NCI-H128 (cell line): ENCODE measurements around the gene RSKR.
"Not testable (repeated sequence)": the region's sequence is repeated elsewhere in the genome, so short reads cannot be mapped to it uniquely, and the experiment has no call there.

Experiments
- DNase-seq: peaks from one replicate; lab custom pipeline; 2025; ENCODE audit not compliant: unreplicated experiment; lab: John Stamatoyannopoulos, UW

Gene RSKR

DNA sequence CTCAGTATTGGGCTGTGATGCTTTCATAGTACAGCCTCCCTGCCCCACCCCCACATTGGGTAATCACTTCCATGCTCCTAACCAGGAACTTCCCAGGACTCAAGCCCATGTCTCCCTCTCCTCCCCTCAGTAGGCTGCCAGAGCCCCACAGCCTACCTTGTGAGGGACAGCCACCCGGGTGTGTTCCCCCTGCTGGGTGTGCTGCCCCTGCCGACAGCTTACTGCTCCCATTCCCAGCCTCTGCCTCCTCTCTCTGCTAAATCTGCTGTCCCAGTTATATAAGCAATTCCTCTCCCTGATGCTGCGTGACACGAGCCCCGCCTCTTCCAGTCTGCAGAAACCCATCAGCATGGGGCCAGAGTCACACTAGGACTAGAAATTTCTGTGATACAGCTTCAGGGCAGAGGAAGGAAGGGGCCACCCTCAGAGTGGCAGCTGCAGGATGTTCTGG is at the start of gene RSKR:
RSKR (minus strand) TSS at position 255 of the 451 bp plus-strand sequence; CDS start at position 231, 24 bp downstream.
- DNase-seq = no peak

- DNase-seq = no peak
Observed at GRCh38 chr17:28663723-28664122, 49.7 kb upstream of the RSKR start.

GRCh38 chr17:28662527-28662829 is 48.5 kb upstream of the RSKR start:
- no peak for DNase-seq

DNA sequence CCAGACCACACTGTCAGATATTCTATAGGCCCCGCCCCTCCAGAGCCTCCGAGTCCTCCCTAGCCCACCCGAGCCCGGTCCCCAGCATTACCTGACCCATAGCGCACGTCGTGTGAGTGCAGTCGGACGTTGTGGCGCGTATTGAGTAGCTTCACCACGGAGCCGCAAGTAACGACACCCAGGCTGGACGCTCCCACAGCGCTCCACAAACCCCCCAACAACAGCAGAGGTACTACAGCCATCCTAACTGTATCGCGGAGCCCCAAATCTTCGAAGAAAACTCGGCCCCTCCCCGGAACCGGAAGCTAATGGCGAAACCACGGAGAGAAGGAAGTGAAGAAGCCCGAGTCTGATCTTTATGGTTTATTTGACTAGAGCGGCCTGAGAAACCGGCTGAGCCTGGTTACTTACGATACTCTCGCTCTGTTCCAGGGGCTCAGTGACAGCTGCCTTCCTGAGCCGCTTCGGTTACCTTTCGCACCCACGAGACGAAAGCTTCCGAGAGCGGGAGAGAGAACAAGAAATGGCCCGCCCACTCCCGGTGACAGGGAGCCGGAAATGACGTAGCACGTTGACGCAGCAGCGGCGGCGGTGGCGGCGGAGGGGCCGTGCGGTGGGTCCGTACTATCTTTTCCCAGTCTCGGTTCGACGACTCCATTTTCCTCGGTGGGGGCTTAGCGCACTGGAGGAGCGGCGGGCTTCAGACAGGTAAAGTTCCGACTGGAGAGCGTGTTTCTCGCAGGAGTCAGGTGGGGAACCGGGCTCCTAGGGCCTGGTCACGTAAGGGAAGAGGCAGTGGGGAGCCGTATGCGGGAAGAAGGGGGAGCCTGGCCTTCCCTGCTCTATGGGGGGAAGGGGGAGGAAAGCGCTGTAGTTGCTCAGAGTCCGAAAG is 47.9 kb upstream of the RSKR start, which contains the start of the genes SDF2 and SUPT6H:
SDF2 (minus strand) TSS at position 272 of the 892 bp plus-strand sequence; CDS start at position 242, 30 bp downstream.
SUPT6H (plus strand) TSS at position 571 of the 892 bp plus-strand sequence. CDS start 11,197 bp downstream, outside the sequence.
- DNase-seq = peak; percentile 53

GRCh38 chr17:28659497-28659881 is 45.5 kb upstream of the RSKR start:
- not testable (repeated sequence) for DNase-seq

- not testable (repeated sequence) for DNase-seq
Observed at GRCh38 chr17:28658766-28659496, 44.9 kb upstream of the RSKR start.

DNA sequence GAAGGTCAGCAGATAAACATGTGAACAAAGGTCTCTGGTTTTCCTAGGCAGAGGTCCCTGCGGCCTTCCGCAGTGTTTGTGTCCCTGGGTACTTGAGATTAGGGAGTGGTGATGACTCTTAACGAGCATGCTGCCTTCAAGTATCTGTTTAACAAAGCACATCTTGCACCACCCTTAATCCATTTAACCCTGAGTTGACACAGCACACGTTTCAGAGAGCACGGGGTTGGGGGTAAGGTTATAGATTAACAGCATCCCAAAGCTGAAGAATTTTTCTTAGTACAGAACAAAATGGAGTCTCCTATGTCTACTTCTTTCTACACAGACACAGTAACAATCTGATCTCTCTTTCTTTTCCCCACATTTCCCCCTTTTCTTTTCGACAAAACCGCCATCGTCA is 44.4 kb upstream of the RSKR start:
- not testable (repeated sequence) for DNase-seq

- DNase-seq = no peak
Observed at GRCh38 chr17:28657756-28658155, 43.8 kb upstream of the RSKR start.

- DNase-seq = no peak
Observed at GRCh38 chr17:28655160-28655559, 41.2 kb upstream of the RSKR start.

DNA sequence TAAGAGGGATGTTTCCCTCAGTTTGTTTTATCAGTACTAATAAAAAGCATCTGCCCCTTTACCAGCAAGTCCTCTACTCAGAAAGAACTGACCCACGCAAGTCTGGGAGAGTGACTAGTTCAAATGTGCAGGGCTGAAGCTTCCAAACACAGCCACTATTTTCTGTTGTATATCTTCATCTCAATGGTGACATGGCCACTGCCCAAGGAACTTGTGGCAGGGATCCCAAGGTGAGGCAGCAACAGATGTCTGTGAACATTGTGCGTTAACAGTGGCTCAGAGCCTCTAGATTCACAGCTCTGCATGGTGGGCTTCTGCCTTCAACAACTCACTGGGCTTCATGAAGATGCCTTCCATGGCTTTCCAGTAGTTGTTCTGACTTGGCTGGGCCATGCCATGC is 34.7 kb upstream of the RSKR start:
- no peak for DNase-seq

DNA sequence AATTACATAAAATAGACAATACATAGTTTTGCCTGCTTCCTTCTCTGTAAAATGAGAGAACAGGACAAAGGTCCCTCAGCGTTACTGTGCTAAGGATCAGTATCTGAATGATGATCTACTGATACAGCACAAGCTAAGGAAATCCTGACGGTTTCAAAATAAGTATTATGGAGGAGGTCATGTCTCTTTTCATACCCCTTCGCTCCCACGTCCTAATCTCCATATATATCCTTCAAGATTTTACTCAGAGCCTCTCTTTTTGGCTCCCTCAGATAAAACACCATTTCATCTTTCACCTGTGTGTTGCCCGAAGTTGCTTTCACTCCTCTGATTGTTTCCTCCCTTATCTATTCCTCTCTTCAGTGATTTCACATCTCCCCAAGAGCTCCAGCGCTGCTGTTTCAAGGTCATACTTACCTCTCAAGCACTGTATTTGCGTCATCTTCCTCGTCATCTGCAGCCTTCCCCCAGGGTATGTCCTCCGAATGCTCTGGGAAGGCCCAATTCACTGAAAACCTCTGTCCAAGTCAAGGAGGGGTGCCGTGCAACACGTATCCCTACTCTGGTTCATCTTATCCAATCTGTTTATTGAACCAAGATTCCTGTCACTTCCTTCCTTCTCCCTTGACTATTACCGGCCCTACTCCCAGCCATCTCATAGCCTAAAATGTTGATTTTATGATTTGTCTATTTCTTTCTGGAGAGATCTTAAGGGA is 32.2 kb upstream of the RSKR start:
- DNase-seq = no peak

- no peak for DNase-seq
Observed at GRCh38 chr17:28645576-28645939, 31.6 kb upstream of the RSKR start.

GRCh38 chr17:28644787-28645575 is 31.0 kb upstream of the RSKR start, which contains the start of gene BLTP2:
BLTP2 (minus strand) TSS chr17:28645158; CDS start chr17:28645056, 102 bp downstream.
- DNase-seq = peak; percentile 64

DNA sequence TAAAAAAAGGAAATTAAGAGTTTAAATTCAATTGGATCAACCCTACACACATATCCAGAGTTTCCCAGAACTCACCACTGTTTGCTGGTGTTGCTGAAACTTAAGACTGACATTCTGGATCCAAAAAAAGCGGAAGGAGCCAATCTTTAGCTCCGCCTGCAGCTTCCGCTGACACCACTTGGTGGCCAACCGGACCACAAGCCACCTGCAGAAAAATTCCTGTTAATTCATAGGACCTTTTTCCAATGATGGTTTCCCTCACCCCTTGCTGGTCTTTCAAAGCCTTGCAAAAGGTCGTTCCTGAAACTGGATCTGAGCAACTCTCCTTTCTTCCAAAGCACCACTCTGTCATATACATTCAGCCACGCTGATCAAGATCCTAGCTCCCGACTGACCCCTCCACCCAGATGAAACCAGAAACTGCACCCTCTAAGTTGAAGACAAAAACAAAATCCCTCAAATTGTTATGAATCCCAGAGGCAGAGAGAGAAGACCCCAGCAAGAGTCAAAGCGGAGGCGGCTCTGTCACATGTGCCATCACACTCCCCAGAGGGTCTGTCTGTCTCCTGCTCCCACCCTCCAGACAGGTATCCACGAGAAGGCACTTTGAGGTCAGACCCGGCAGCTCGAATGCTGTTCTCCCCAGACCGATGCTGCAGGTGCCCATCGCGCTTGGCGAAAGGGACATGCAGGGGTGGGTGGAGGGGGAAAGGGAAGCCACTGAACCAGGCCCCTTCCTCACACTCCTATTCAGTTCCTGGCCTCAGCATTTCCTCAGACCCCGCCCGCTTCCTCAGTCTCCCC is 30.2 kb upstream of the RSKR start:
- DNase-seq = no peak

DNA sequence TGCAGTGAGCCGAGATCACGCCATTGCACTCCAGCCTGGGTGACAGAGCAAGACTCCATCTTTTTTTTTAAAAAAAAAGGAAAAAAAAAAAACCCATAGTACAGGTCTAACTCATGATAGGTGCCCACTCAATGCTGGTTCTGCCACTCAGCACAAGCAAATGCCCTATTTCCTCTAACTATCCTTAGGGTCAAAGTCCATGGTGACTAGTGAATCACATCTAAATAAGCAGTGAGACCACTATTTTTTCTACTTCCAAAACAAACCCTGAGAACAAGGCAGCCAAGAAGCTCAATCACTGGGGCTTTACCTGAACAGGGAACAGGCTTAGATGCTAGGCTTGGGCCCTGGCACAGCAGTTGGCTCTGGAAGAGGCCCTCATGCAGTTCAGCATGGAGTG is 27.6 kb upstream of the RSKR start:
- no peak for DNase-seq

- no peak for DNase-seq
Observed at GRCh38 chr17:28635506-28635905, 21.5 kb upstream of the RSKR start.

DNA sequence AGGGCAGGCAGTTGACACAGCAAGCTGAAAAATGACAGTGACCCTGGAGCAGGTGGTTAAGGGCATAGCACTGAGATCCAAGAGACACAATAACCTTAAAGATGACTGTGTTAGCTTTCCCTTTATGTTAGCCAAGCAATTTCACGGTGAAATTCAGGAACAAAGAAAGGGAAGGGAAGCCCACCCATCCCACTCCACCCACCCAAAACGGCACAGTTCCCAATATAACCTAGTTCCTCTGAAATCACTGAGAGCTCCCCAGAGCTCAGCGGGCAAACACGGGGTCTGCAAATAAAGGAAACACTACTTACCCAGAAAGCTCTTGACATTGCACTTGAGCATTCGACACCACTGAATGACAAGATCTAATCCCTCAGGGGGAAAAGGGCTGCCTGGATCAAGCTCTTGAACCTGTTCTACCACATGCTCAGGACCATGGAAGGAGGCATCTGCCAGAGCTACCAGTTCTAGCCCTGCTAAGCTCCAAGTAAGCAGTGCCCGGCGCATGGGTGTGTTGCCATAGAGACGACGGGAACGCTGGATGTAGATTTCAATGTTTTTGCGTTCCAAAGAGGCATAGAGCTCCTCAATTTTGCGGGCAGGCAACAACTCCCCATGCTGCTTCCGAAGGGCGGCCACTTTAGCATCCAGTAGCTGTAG is 20.4 kb upstream of the RSKR start:
- DNase-seq = peak; percentile 31

DNA sequence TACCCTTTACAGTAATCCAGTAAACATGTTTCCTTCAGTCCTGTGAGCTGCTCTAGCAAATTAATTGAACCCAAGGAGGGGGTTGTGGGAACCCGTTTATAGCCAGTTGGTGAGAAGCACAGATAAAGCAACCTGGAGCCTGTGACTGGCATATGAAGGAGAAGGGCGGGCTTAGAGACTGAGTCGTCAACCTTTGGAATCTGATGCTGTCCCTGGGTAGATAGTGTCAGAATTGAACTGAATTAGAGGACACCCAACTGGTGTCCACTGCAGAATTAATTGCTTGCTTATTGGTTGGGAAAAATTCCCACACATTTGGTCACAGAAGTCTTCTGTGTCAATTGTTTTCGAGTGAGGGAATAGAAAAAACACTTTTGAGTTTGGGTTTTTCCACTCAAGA is 12.8 kb upstream of the RSKR start:
- no peak for DNase-seq

DNA sequence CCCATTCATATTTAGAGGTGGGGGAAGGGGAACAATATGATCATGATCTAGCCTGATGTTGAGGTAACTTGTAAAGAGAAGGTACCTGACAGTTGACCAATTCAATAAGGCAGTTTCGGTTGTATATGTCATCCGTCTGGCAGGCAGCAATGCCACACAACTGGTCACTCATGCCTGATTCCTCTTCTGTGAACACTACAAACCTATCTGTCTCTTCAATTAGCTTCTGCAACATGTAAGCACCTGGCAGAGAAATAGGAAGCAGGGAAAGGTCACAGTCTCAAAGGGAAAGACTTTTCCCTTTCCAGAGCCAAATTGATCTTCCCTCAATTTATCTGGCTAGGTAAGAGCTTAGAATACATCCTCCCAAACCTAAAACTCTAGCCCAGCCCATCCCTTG is 10.2 kb upstream of the RSKR start:
- DNase-seq = no peak
